ENCODE measurements around the gene DAPK1. TPM values are rescaled to one million over a fixed set of nuclear protein-coding genes. Genes with fewer than 3 reads are reported as not detected.

Gene DAPK1
- total RNA-seq, 4 donors from 2014 or later = 5.4 to 13.4 (median 9.8) TPM

GRCh38 chr9:87507576-87507975 lies 9.9 kb downstream of the DAPK1 start:
- H3K4me3 ChIP-seq = no peak overlapping the region
- peaks cover 4% of the 10 kb centered on the region for H3K4me1 ChIP-seq
- no peaks in the 10 kb centered on the region for H3K9me3 ChIP-seq
- WGBS = 81% methylated on average over 4 of the region's 4 CpGs
- no peaks in the 10 kb centered on the region for H3K27me3 ChIP-seq
- TF ChIP-seq EP300 (IDR thresholded peaks at IDR 0.05) = no peak
- no peak for TF ChIP-seq POLR2AphosphoS5 (IDR thresholded peaks at IDR 0.05)
- no peak for TF ChIP-seq POLR2A (IDR thresholded peaks at IDR 0.05)
- DNase-seq (ENCODE audit: low spot score in 2 of 2) = no peak
- H3K36me3 ChIP-seq = no peaks in the 10 kb centered on the region
- H3K27ac ChIP-seq = no peak overlapping the region

- H3K4me3 ChIP-seq = no peak overlapping the region
- H3K9me3 ChIP-seq = no peaks in the 10 kb centered on the region
- no peaks in the 10 kb centered on the region for H3K36me3 ChIP-seq
- H3K27me3 ChIP-seq = no peaks in the 10 kb centered on the region
- TF ChIP-seq EP300 (IDR thresholded peaks at IDR 0.05) = no peak
- no peak for TF ChIP-seq POLR2A (IDR thresholded peaks at IDR 0.05)
- no peak for TF ChIP-seq POLR2AphosphoS5 (IDR thresholded peaks at IDR 0.05)
- TF ChIP-seq CTCF (IDR thresholded peaks at IDR 0.05) = no peak
- WGBS = 64% methylated on average over 4 of the region's 4 CpGs
- no peak for DNase-seq (ENCODE audit: low spot score in 2 of 2)
- peaks cover 9% of the 10 kb centered on the region for H3K4me1 ChIP-seq
- H3K27ac ChIP-seq = no peak overlapping the region
These were observed 12.6 kb downstream of the DAPK1 start for GRCh38 chr9:87510252-87510683.

GRCh38 chr9:87512311-87512710 lies 14.6 kb downstream of the DAPK1 start:
- Histone ChIP-seq H3K4me1 (peaks cover 28% of the 10 kb centered on the region), H3K9me3 (no peaks in the 10 kb centered on the region), H3K27me3 (no peaks in the 10 kb centered on the region), H3K4me3 (no peak overlapping the region), H3K36me3 (no peaks in the 10 kb centered on the region), H3K27ac (no peak overlapping the region)
- no peak for DNase-seq (ENCODE audit: low spot score in 2 of 2)
- 91% methylated on average over 4 of the region's 4 CpGs for WGBS
- no peak for TF ChIP-seq POLR2A (IDR thresholded peaks at IDR 0.05)
- TF ChIP-seq CTCF (IDR thresholded peaks at IDR 0.05) = no peak
- no peak for TF ChIP-seq POLR2AphosphoS5 (IDR thresholded peaks at IDR 0.05)
- TF ChIP-seq EP300 (IDR thresholded peaks at IDR 0.05) = no peak

- H3K36me3 ChIP-seq = no peaks in the 10 kb centered on the region
- no peak for DNase-seq (ENCODE audit: low spot score in 2 of 2)
- H3K9me3 ChIP-seq = no peaks in the 10 kb centered on the region
- H3K4me3 ChIP-seq = no peak overlapping the region
- no peak overlapping the region for H3K27ac ChIP-seq
- WGBS = 43% methylated on average over 4 of the region's 4 CpGs
- H3K27me3 ChIP-seq = no peaks in the 10 kb centered on the region
- peaks cover 29% of the 10 kb centered on the region for H3K4me1 ChIP-seq
- no peak for TF ChIP-seq POLR2A (IDR thresholded peaks at IDR 0.05)
These were observed 15.5 kb downstream of the DAPK1 start for GRCh38 chr9:87513161-87513560.

- H3K4me3 ChIP-seq = no peak overlapping the region
- no peak for TF ChIP-seq EP300 (IDR thresholded peaks at IDR 0.05)
- no peak for TF ChIP-seq POLR2AphosphoS5 (IDR thresholded peaks at IDR 0.05)
- no peak for TF ChIP-seq POLR2A (IDR thresholded peaks at IDR 0.05)
- no peak for TF ChIP-seq CTCF (IDR thresholded peaks at IDR 0.05)
- WGBS = 97% methylated on average over 3 of the region's 3 CpGs
- H3K36me3 ChIP-seq = no peaks in the 10 kb centered on the region
- no peak for DNase-seq (ENCODE audit: low spot score in 2 of 2)
- H3K9me3 ChIP-seq = no peaks in the 10 kb centered on the region
- H3K4me1 ChIP-seq = peaks cover 37% of the 10 kb centered on the region
- no peaks in the 10 kb centered on the region for H3K27me3 ChIP-seq
- H3K27ac ChIP-seq = no peak overlapping the region
These were observed 16.3 kb downstream of the DAPK1 start for GRCh38 chr9:87513880-87514535.

GRCh38 chr9:87515006-87515405 lies 17.3 kb downstream of the DAPK1 start:
- WGBS = 53% methylated on average over 2 of the region's 2 CpGs
- no peak overlapping the region for H3K4me3 ChIP-seq
- TF ChIP-seq POLR2A (IDR thresholded peaks at IDR 0.05) (no peak), EP300 (IDR thresholded peaks at IDR 0.05) (no peak), POLR2AphosphoS5 (IDR thresholded peaks at IDR 0.05) (no peak), CTCF (IDR thresholded peaks at IDR 0.05) (no peak)
- no peaks in the 10 kb centered on the region for H3K36me3 ChIP-seq
- peaks cover 40% of the 10 kb centered on the region for H3K4me1 ChIP-seq
- H3K27ac ChIP-seq = peak overlapping the region; percentile 33
- no peaks in the 10 kb centered on the region for H3K27me3 ChIP-seq
- DNase-seq (ENCODE audit: low spot score in 2 of 2) = no peak
- H3K9me3 ChIP-seq = no peaks in the 10 kb centered on the region

All from suprapubic skin (tissue), 4 donors.